ENCODE measurements around the gene MTCH1. TPM values are rescaled to one million over a fixed set of nuclear protein-coding genes. Genes with fewer than 3 reads are reported as not detected.

MTCH1 gene
- total RNA-seq, 1 experiment from 2014 or later, result 241 TPM

DNA sequence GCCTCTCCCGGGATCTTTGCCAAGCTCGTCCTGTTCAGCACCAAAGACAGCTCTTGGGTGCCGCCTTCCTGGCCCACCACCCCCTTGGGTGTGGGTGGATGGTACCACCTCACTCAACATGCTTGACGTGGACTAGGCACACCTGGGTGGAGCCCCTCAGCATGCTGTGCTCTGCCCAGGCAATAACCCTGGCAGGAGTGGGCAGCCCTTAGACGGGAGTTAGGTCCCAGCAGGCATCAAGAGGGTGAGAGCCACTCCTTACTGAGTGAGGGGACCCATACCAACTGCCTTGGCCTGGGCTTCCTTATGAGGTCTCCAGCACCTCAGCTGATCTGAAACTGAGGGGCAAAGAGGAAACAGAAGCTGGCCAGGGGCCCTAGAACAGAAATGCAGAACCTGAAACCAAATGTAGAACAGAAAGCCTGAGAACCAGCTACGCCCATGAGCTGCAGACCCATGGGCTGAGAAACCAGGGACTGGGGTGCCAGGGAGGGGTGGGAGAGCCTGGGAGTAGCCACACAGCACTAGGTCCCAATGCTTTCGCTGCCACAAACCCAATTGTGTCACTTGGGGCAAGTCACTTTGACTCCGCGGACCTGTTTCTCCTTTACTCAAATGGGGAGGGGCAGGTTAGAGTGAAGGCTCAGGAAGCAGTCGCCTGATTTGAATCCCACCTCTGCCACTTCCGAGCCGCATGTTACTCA lies 21.5 kb upstream of the MTCH1 start:
- no peak for TF ChIP-seq EZH2 (IDR thresholded peaks at IDR 0.05; ENCODE audit: low read depth)
- TF ChIP-seq, protein P1, sequence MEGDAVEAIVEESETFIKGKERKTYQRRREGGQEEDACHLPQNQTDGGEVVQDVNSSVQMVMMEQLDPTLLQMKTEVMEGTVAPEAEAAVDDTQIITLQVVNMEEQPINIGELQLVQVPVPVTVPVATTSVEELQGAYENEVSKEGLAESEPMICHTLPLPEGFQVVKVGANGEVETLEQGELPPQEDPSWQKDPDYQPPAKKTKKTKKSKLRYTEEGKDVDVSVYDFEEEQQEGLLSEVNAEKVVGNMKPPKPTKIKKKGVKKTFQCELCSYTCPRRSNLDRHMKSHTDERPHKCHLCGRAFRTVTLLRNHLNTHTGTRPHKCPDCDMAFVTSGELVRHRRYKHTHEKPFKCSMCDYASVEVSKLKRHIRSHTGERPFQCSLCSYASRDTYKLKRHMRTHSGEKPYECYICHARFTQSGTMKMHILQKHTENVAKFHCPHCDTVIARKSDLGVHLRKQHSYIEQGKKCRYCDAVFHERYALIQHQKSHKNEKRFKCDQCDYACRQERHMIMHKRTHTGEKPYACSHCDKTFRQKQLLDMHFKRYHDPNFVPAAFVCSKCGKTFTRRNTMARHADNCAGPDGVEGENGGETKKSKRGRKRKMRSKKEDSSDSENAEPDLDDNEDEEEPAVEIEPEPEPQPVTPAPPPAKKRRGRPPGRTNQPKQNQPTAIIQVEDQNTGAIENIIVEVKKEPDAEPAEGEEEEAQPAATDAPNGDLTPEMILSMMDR (conservative IDR thresholded peaks at IDR 0.05), result no peak
- Histone ChIP-seq H2AFZ (no peak overlapping the region), H3K79me2 (ENCODE audit: low read depth) (no peaks in the 10 kb centered on the region), H4K20me1 (ENCODE audit: insufficient read depth) (no peaks in the 10 kb centered on the region), H3F3A (ENCODE audit: insufficient read depth, low read depth) (no peaks in the 10 kb centered on the region), H3K9me2 (ENCODE audit: insufficient read depth) (no peaks in the 10 kb centered on the region), H3K27me3 (ENCODE audit: insufficient read depth, low read depth) (no peaks in the 10 kb centered on the region), H3K27ac (no peak overlapping the region), H3K4me2 (no peak overlapping the region), H3K36me3 (ENCODE audit: low read depth) (no peaks in the 10 kb centered on the region), H3K4me3 (no peak overlapping the region), H3K4me1 (replicated peaks; ENCODE audit: insufficient read depth) (no peaks in the 10 kb centered on the region), H3K9me3 (ENCODE audit: insufficient read depth, low read depth) (no peaks in the 10 kb centered on the region)
- intact Hi-C loops (cut with micrococcal nuclease; ENCODE audit: unreplicated experiment), result no loop called here
- BruUV-seq (replicated peaks), result no TSS peak
- DNase-seq, result no peak
- CTCF ChIA-PET, result interaction anchor here (1.7 kb wide), 1 partner anchor 10 kb away, joined by 4 read pairs; no protein-coding TSS in a partner anchor
- POLR2A ChIA-PET (ENCODE audit: unreplicated experiment), result no interaction called here

- no peaks in the 10 kb centered on the region for H3F3A ChIP-seq (ENCODE audit: insufficient read depth, low read depth)
- CTCF ChIA-PET, result interaction anchor here (1.7 kb wide), 1 partner anchor 11 kb away, joined by 4 read pairs; no protein-coding TSS in a partner anchor
- no peak overlapping the region for H3K4me3 ChIP-seq
- H3K79me2 ChIP-seq (ENCODE audit: low read depth), result no peaks in the 10 kb centered on the region
- H3K9me2 ChIP-seq (ENCODE audit: insufficient read depth), result no peaks in the 10 kb centered on the region
- H2AFZ ChIP-seq, result no peak overlapping the region
- no peaks in the 10 kb centered on the region for H4K20me1 ChIP-seq (ENCODE audit: insufficient read depth)
- no peak overlapping the region for H3K4me2 ChIP-seq
- H3K27ac ChIP-seq, result no peak overlapping the region
- no peaks in the 10 kb centered on the region for H3K4me1 ChIP-seq (replicated peaks; ENCODE audit: insufficient read depth)
- intact Hi-C loops (cut with micrococcal nuclease; ENCODE audit: unreplicated experiment), result no loop called here
- no peaks in the 10 kb centered on the region for H3K36me3 ChIP-seq (ENCODE audit: low read depth)
- POLR2A ChIA-PET (ENCODE audit: unreplicated experiment), result interaction anchor here (0.6 to 1.1 kb wide), 2 partner anchors 21 to 25 kb away, joined by 4 to 8 read pairs; partner anchors contain the start of gene MTCH1
- TF ChIP-seq, protein P1 (conservative IDR thresholded peaks at IDR 0.05), result no peak
- TF ChIP-seq EZH2 (IDR thresholded peaks at IDR 0.05; ENCODE audit: low read depth), result no peak
- no peak for DNase-seq
- no TSS peak for BruUV-seq (replicated peaks)
- H3K9me3 ChIP-seq (ENCODE audit: insufficient read depth, low read depth), result no peaks in the 10 kb centered on the region
- H3K27me3 ChIP-seq (ENCODE audit: insufficient read depth, low read depth), result peaks cover 2% of the 10 kb centered on the region; the same call in 1 of the 2 replicates
These were observed 20.9 kb upstream of the MTCH1 start for GRCh38 chr6:37006793-37007339.

GRCh38 chr6:37005827-37006567 lies 20.0 kb upstream of the MTCH1 start:
- Histone ChIP-seq H3K36me3 (ENCODE audit: low read depth) (no peaks in the 10 kb centered on the region), H3F3A (ENCODE audit: insufficient read depth, low read depth) (no peaks in the 10 kb centered on the region), H2AFZ (no peak overlapping the region), H3K27ac (no peak overlapping the region), H3K9me2 (ENCODE audit: insufficient read depth) (no peaks in the 10 kb centered on the region), H3K4me3 (no peak overlapping the region), H4K20me1 (ENCODE audit: insufficient read depth) (no peaks in the 10 kb centered on the region), H3K4me2 (no peak overlapping the region), H3K4me1 (replicated peaks; ENCODE audit: insufficient read depth) (no peaks in the 10 kb centered on the region), H3K27me3 (ENCODE audit: insufficient read depth, low read depth) (peaks cover 3% of the 10 kb centered on the region; the same call in 1 of the 2 replicates), H3K79me2 (ENCODE audit: low read depth) (no peaks in the 10 kb centered on the region), H3K9me3 (ENCODE audit: insufficient read depth, low read depth) (no peaks in the 10 kb centered on the region)
- TF ChIP-seq, protein P1 (conservative IDR thresholded peaks at IDR 0.05), result no peak
- TF ChIP-seq EZH2 (IDR thresholded peaks at IDR 0.05; ENCODE audit: low read depth), result no peak
- intact Hi-C loops (cut with micrococcal nuclease; ENCODE audit: unreplicated experiment), result no loop called here
- BruUV-seq (replicated peaks), result no TSS peak
- CTCF ChIA-PET, result interaction anchor here (0.5 to 1.7 kb wide), 2 partner anchors 12 to 281 kb away, joined by 3 to 4 read pairs; no protein-coding TSS in a partner anchor
- POLR2A ChIA-PET (ENCODE audit: unreplicated experiment), result interaction anchor here (0.6 to 1.1 kb wide), 2 partner anchors 20 to 509 kb away, joined by 3 to 8 read pairs; partner anchors contain the start of gene MTCH1
- no peak for DNase-seq
